ENCODE data around the gene TMEM218.

The TMEM218 gene

DNA sequence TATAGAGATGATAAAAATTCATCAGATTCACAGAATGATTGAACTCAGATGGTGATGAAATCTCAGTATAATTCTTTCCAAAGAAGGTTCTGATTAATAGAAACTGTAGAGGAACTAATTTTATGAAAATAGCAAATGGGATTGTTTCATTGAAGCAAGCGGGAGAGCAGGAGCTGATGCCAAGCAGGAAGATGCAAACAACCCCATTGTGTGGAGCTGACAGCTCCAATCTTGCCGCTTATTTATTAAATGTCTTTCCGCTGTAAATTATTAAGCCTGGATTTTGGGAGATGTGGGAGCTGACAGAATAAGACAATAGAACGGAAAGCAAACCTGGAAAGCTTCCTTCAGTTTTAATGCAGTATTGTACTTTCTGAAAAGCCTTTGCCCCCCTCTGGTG is 6.0 kb upstream of the TMEM218 start:
- no peak for DNase-seq (ENCODE audit: low read depth)
- TF ChIP-seq CTCF (IDR thresholded peaks at IDR 0.05; ENCODE audit: control insufficient read depth, extremely low read depth, insufficient read depth): no peak
- H3K4me3 ChIP-seq (ENCODE audit: low read depth, low read length): no peak overlapping the region

GRCh38 chr11:125114518-125114917 is 3.1 kb upstream of the TMEM218 start:
- no peak overlapping the region for H3K4me3 ChIP-seq (ENCODE audit: low read depth, low read length)
- no peak for DNase-seq (ENCODE audit: low read depth)
- 0 out of 2 replicates have a peak, but pooled peaks have one; percentile 11 for TF ChIP-seq CTCF (IDR thresholded peaks at IDR 0.05; ENCODE audit: control insufficient read depth, extremely low read depth, insufficient read depth)

GRCh38 chr11:125112208-125112604 is 780 bp upstream of the TMEM218 start:
- no peak for TF ChIP-seq CTCF (IDR thresholded peaks at IDR 0.05; ENCODE audit: control insufficient read depth, extremely low read depth, insufficient read depth)
- H3K4me3 ChIP-seq (ENCODE audit: low read depth, low read length): peak overlapping the region; percentile 40
- DNase-seq (ENCODE audit: low read depth): no peak

DNA sequence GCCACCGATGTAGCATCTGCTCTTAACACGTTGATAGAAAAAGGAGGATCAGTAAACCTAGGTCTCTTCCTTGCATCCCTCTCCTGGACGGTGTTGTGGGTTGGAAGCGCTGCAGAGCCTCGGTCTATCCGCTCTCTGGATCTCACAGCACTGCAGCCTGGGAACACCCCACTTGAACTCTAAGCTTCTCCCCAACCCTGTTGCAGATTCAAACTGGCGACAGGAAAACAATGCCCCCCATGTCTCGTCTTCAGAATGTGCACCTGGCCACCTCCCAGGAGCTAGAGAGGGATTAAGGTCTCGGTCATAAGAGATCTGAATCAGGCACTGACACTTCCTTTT is 454 bp downstream of the TMEM218 start:
- peak overlapping the region; percentile 96 for H3K4me3 ChIP-seq (ENCODE audit: low read depth, low read length)
- no peak for DNase-seq (ENCODE audit: low read depth)
- TF ChIP-seq CTCF (IDR thresholded peaks at IDR 0.05; ENCODE audit: control insufficient read depth, extremely low read depth, insufficient read depth): no peak

GRCh38 chr11:125110506-125110905 is 920 bp downstream of the TMEM218 start:
- no peak for TF ChIP-seq CTCF (IDR thresholded peaks at IDR 0.05; ENCODE audit: control insufficient read depth, extremely low read depth, insufficient read depth)
- no peak for DNase-seq (ENCODE audit: low read depth)
- H3K4me3 ChIP-seq (ENCODE audit: low read depth, low read length): peak overlapping the region; percentile 96

DNA sequence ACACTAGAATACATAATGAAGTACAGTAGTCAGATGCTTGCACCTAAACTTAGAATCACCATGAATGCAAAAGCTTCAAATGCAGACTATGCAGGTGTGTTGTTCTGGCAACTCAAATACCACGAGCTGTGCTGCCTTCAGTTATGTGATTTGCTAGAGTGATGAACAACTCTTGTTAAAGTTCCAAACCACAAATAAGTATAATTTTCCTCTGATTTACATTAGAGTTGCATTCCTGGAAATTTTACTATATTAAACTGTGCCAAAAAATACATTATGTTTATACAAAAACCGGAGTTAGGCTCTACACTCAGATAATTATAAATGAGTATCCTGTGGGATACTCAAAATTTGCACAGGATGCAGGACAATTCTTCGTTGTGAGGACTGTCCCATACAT is 3.0 kb downstream of the TMEM218 start:
- no peak for TF ChIP-seq CTCF (IDR thresholded peaks at IDR 0.05; ENCODE audit: control insufficient read depth, extremely low read depth, insufficient read depth)
- DNase-seq (ENCODE audit: low read depth): no peak
- H3K4me3 ChIP-seq (ENCODE audit: low read depth, low read length): no peak overlapping the region

DNA sequence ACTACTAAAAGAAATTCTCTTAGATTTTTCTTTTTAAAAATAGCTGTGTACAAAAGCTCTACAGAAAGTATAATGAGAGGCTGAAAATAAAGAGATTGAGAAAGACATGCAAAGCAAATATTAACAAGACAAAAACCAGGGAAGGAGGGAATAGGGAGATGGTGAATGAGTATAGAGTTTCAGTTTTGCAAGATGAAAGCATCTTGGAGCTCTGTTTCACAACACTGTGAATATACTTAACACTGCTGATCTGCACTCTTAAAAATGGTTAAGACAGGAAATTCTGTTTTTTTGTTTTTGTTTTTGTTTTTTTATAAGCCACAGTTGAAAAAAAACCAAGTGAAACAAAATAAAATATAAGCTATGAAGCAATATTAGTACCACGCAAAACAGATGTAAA is 5.5 kb downstream of the TMEM218 start:
- no peak overlapping the region for H3K4me3 ChIP-seq (ENCODE audit: low read depth, low read length)

More for the DNA sequence above, 5.5 kb downstream of the TMEM218 start:
- DNase-seq (ENCODE audit: low read depth): no peak
- no peak for TF ChIP-seq CTCF (IDR thresholded peaks at IDR 0.05; ENCODE audit: control insufficient read depth, extremely low read depth, insufficient read depth)
